ENCODE measurements around the gene ARNT2. TPM values are rescaled to one million over a fixed set of nuclear protein-coding genes. Genes with fewer than 3 reads are reported as not detected.

ARNT2 gene
- 0.21 TPM for polyA plus RNA-seq (2012; ENCODE audit: low read depth, missing spikeins)

GRCh38 chr15:80404057-80404760 lies at the start of gene ARNT2:
Gene ARNT2 (plus strand): TSS chr15:80404382. CDS start chr15:80404516, 134 bp downstream.
- DNase-seq (ENCODE audit: insufficient read length, low spot score) (peak; percentile 25), FAIRE-seq (no peak)
- TF ChIP-seq POLR2AphosphoS5 (IDR thresholded peaks at IDR 0.05; ENCODE audit: low read depth, low read length) = no peak
- no peak for TF ChIP-seq PAX5 (IDR thresholded peaks at IDR 0.05; ENCODE audit: insufficient read depth, low read length, severe bottlenecking)
- no peak for TF ChIP-seq POLR2A (IDR thresholded peaks at IDR 0.05; ENCODE audit: low read depth, low read length)
- TF ChIP-seq SPI1 (IDR thresholded peaks at IDR 0.05; ENCODE audit: low read depth, low read length) = no peak
- no peak for TF ChIP-seq POU2F2 (IDR thresholded peaks at IDR 0.05; ENCODE audit: low read depth, low read length)
- no peak for TF ChIP-seq TAF1 (IDR thresholded peaks at IDR 0.05; ENCODE audit: low read depth, low read length)

GRCh38 chr15:80367094-80367493 lies 37.1 kb upstream of the ARNT2 start:
- TF ChIP-seq PAX5 (IDR thresholded peaks at IDR 0.05; ENCODE audit: insufficient read depth, low read length, severe bottlenecking) = no peak
- TF ChIP-seq POLR2A (IDR thresholded peaks at IDR 0.05; ENCODE audit: low read depth, low read length) = no peak
- no peak for TF ChIP-seq TAF1 (IDR thresholded peaks at IDR 0.05; ENCODE audit: low read depth, low read length)
- no peak for TF ChIP-seq SPI1 (IDR thresholded peaks at IDR 0.05; ENCODE audit: low read depth, low read length)
- TF ChIP-seq POLR2AphosphoS5 (IDR thresholded peaks at IDR 0.05; ENCODE audit: low read depth, low read length) = no peak
- FAIRE-seq = no peak
- DNase-seq (ENCODE audit: insufficient read length, low spot score) = no peak

- DNase-seq (ENCODE audit: insufficient read length, low spot score) = no peak
- TF ChIP-seq PAX5 (IDR thresholded peaks at IDR 0.05; ENCODE audit: insufficient read depth, low read length, severe bottlenecking) = no peak
- TF ChIP-seq POLR2AphosphoS5 (IDR thresholded peaks at IDR 0.05; ENCODE audit: low read depth, low read length) = no peak
- no peak for TF ChIP-seq SPI1 (IDR thresholded peaks at IDR 0.05; ENCODE audit: low read depth, low read length)
- no peak for TF ChIP-seq POU2F2 (IDR thresholded peaks at IDR 0.05; ENCODE audit: low read depth, low read length)
- TF ChIP-seq POLR2A (IDR thresholded peaks at IDR 0.05; ENCODE audit: low read depth, low read length) = no peak
- TF ChIP-seq TAF1 (IDR thresholded peaks at IDR 0.05; ENCODE audit: low read depth, low read length) = no peak
- FAIRE-seq = no peak
Observed at GRCh38 chr15:80367661-80368060, 36.5 kb upstream of the ARNT2 start.

- TF ChIP-seq POU2F2 (IDR thresholded peaks at IDR 0.05; ENCODE audit: low read depth, low read length) (no peak), TAF1 (IDR thresholded peaks at IDR 0.05; ENCODE audit: low read depth, low read length) (no peak), POLR2AphosphoS5 (IDR thresholded peaks at IDR 0.05; ENCODE audit: low read depth, low read length) (no peak), SPI1 (IDR thresholded peaks at IDR 0.05; ENCODE audit: low read depth, low read length) (no peak), POLR2A (IDR thresholded peaks at IDR 0.05; ENCODE audit: low read depth, low read length) (no peak), PAX5 (IDR thresholded peaks at IDR 0.05; ENCODE audit: insufficient read depth, low read length, severe bottlenecking) (no peak)
- DNase-seq (ENCODE audit: insufficient read length, low spot score) = no peak
- FAIRE-seq = no peak
Observed at GRCh38 chr15:80371924-80372323, 32.3 kb upstream of the ARNT2 start.

- TF ChIP-seq POLR2A (IDR thresholded peaks at IDR 0.05; ENCODE audit: low read depth, low read length) (no peak), POU2F2 (IDR thresholded peaks at IDR 0.05; ENCODE audit: low read depth, low read length) (no peak), SPI1 (IDR thresholded peaks at IDR 0.05; ENCODE audit: low read depth, low read length) (no peak), POLR2AphosphoS5 (IDR thresholded peaks at IDR 0.05; ENCODE audit: low read depth, low read length) (no peak), TAF1 (IDR thresholded peaks at IDR 0.05; ENCODE audit: low read depth, low read length) (no peak), PAX5 (IDR thresholded peaks at IDR 0.05; ENCODE audit: insufficient read depth, low read length, severe bottlenecking) (no peak)
- FAIRE-seq = no peak
Observed at GRCh38 chr15:80374441-80374840, 29.7 kb upstream of the ARNT2 start.

GRCh38 chr15:80375968-80376891 lies 28.0 kb upstream of the ARNT2 start:
- DNase-seq (ENCODE audit: insufficient read length, low spot score) (no peak), FAIRE-seq (no peak)
- TF ChIP-seq POLR2A (IDR thresholded peaks at IDR 0.05; ENCODE audit: low read depth, low read length) = no peak
- TF ChIP-seq POU2F2 (IDR thresholded peaks at IDR 0.05; ENCODE audit: low read depth, low read length) = no peak
- TF ChIP-seq PAX5 (IDR thresholded peaks at IDR 0.05; ENCODE audit: insufficient read depth, low read length, severe bottlenecking) = no peak
- TF ChIP-seq POLR2AphosphoS5 (IDR thresholded peaks at IDR 0.05; ENCODE audit: low read depth, low read length) = no peak
- no peak for TF ChIP-seq TAF1 (IDR thresholded peaks at IDR 0.05; ENCODE audit: low read depth, low read length)
- TF ChIP-seq SPI1 (IDR thresholded peaks at IDR 0.05; ENCODE audit: low read depth, low read length) = no peak

More at GRCh38 chr15:80374441-80374840, 29.7 kb upstream of the ARNT2 start:
- no peak for DNase-seq (ENCODE audit: insufficient read length, low spot score)

GRCh38 chr15:80379693-80380092 lies 24.5 kb upstream of the ARNT2 start:
- no peak for TF ChIP-seq PAX5 (IDR thresholded peaks at IDR 0.05; ENCODE audit: insufficient read depth, low read length, severe bottlenecking)
- no peak for TF ChIP-seq POU2F2 (IDR thresholded peaks at IDR 0.05; ENCODE audit: low read depth, low read length)
- TF ChIP-seq TAF1 (IDR thresholded peaks at IDR 0.05; ENCODE audit: low read depth, low read length) = no peak
- no peak for TF ChIP-seq POLR2AphosphoS5 (IDR thresholded peaks at IDR 0.05; ENCODE audit: low read depth, low read length)
- TF ChIP-seq SPI1 (IDR thresholded peaks at IDR 0.05; ENCODE audit: low read depth, low read length) = no peak
- TF ChIP-seq POLR2A (IDR thresholded peaks at IDR 0.05; ENCODE audit: low read depth, low read length) = no peak
- DNase-seq (ENCODE audit: insufficient read length, low spot score) (no peak), FAIRE-seq (no peak)

- DNase-seq (ENCODE audit: insufficient read length, low spot score) (no peak), FAIRE-seq (no peak)
- TF ChIP-seq PAX5 (IDR thresholded peaks at IDR 0.05; ENCODE audit: insufficient read depth, low read length, severe bottlenecking) (no peak), TAF1 (IDR thresholded peaks at IDR 0.05; ENCODE audit: low read depth, low read length) (no peak), POLR2A (IDR thresholded peaks at IDR 0.05; ENCODE audit: low read depth, low read length) (no peak), POU2F2 (IDR thresholded peaks at IDR 0.05; ENCODE audit: low read depth, low read length) (no peak), SPI1 (IDR thresholded peaks at IDR 0.05; ENCODE audit: low read depth, low read length) (no peak), POLR2AphosphoS5 (IDR thresholded peaks at IDR 0.05; ENCODE audit: low read depth, low read length) (no peak)
Observed at GRCh38 chr15:80380154-80380553, 24.0 kb upstream of the ARNT2 start.

GRCh38 chr15:80382285-80382684 lies 21.9 kb upstream of the ARNT2 start:
- TF ChIP-seq POLR2A (IDR thresholded peaks at IDR 0.05; ENCODE audit: low read depth, low read length) = no peak
- TF ChIP-seq POLR2AphosphoS5 (IDR thresholded peaks at IDR 0.05; ENCODE audit: low read depth, low read length) = no peak
- TF ChIP-seq SPI1 (IDR thresholded peaks at IDR 0.05; ENCODE audit: low read depth, low read length) = no peak
- TF ChIP-seq TAF1 (IDR thresholded peaks at IDR 0.05; ENCODE audit: low read depth, low read length) = no peak
- no peak for TF ChIP-seq POU2F2 (IDR thresholded peaks at IDR 0.05; ENCODE audit: low read depth, low read length)
- TF ChIP-seq PAX5 (IDR thresholded peaks at IDR 0.05; ENCODE audit: insufficient read depth, low read length, severe bottlenecking) = no peak
- FAIRE-seq = peak; percentile 68
- no peak for DNase-seq (ENCODE audit: insufficient read length, low spot score)
